HG03457 (cell line): ENCODE data around the gene RSPH10B.
A peak's percentile ranks its signal among the peaks of the same experiment; 100 is the strongest.
"Not testable (repeated sequence)": the region's sequence is repeated elsewhere in the genome, so short reads cannot be mapped to it uniquely, and the experiment has no call there.

Source experiments
- ATAC-seq: cut with Tn5 transposase; IDR thresholded peaks from one replicate; pipeline ENCODE4 v1.9.1; 2021; ENCODE audit warnings: moderate number of reproducible peaks; ENCODE audit not compliant: unreplicated experiment

RSPH10B gene

GRCh38 chr7:5970347-5970911 lies at the start of gene RSPH10B:
Gene RSPH10B (minus strand): TSS chr7:5970689. CDS start chr7:5967116, 3,573 bp downstream.
- ATAC-seq = not testable (repeated sequence)

GRCh38 chr7:6016653-6016966 lies 46.1 kb upstream of the RSPH10B start:
- no peak for ATAC-seq

GRCh38 chr7:6015917-6016652 lies 45.6 kb upstream of the RSPH10B start:
- ATAC-seq = no peak

GRCh38 chr7:6012355-6013104 lies 42.0 kb upstream of the RSPH10B start:
- no peak for ATAC-seq

- no peak for ATAC-seq
Measured at GRCh38 chr7:6011541-6011940, 41.1 kb upstream of the RSPH10B start.

- ATAC-seq = not testable (repeated sequence)
Measured at GRCh38 chr7:6010370-6010769, 39.9 kb upstream of the RSPH10B start.

GRCh38 chr7:6008668-6009611 lies 38.5 kb upstream of the RSPH10B start, which contains the start of the genes AIMP2 and PMS2:
Gene AIMP2 (plus strand): TSS chr7:6009272. CDS start chr7:6009364, 92 bp downstream.
Gene PMS2 (minus strand): TSS chr7:6009049. CDS start chr7:6009019, 30 bp downstream.
- peak; percentile 86 for ATAC-seq

- ATAC-seq = not testable (repeated sequence)
Measured at GRCh38 chr7:6007835-6008590, 37.5 kb upstream of the RSPH10B start.

GRCh38 chr7:6007386-6007785 lies 36.9 kb upstream of the RSPH10B start:
- no peak for ATAC-seq

- no peak for ATAC-seq
Measured at GRCh38 chr7:5997210-5997808, 26.8 kb upstream of the RSPH10B start.

- not testable (repeated sequence) for ATAC-seq
Measured at GRCh38 chr7:5987061-5987460, 16.6 kb upstream of the RSPH10B start.

GRCh38 chr7:5979680-5980314 lies 9.3 kb upstream of the RSPH10B start:
- ATAC-seq = not testable (repeated sequence)

- ATAC-seq = not testable (repeated sequence)
Measured at GRCh38 chr7:5973580-5973979, 3.1 kb upstream of the RSPH10B start.

GRCh38 chr7:5963810-5964209 lies 6.7 kb downstream of the RSPH10B start:
- not testable (repeated sequence) for ATAC-seq

- not testable (repeated sequence) for ATAC-seq
Measured at GRCh38 chr7:5963205-5963604, 7.3 kb downstream of the RSPH10B start.

- ATAC-seq = not testable (repeated sequence)
Measured at GRCh38 chr7:5934945-5935450, 35.5 kb downstream of the RSPH10B start.

- ATAC-seq = not testable (repeated sequence)
Measured at GRCh38 chr7:5931905-5932644, 38.4 kb downstream of the RSPH10B start.

GRCh38 chr7:5931250-5931649 lies 39.2 kb downstream of the RSPH10B start:
- not testable (repeated sequence) for ATAC-seq
